HCT116 (cell line): Measurements from ENCODE around the gene WDR89.

Source experiments
- CTCF ChIP-seq, 3 experiments: fragments of 200-600 bp in 1 of 3; sonication (generic) in 1 of 3; IDR thresholded peaks in 2 of 3; conservative IDR thresholded peaks in 1 of 3; 2 replicates each; pipeline ENCODE4 v1.5.1; 2012 to 2017; ENCODE audit warnings: low read depth in 2 of 3, low read length in 2 of 3, antibody characterized with exemption in 1 of 3, borderline replicate concordance in 1 of 3, control low read depth in 1 of 3, mild to moderate bottlenecking in 1 of 3, mixed read lengths in 1 of 3, mixed run types in 1 of 3, moderate library complexity in 1 of 3; ENCODE audit not compliant: insufficient read depth in 1 of 3
- EZH2 ChIP-seq: fragments of 200-600 bp; sonication (generic); IDR thresholded peaks from 2 replicates; pipeline ENCODE4 v1.6.1; 2017; ENCODE audit warnings: antibody characterized with exemption, mixed run types
- POLR2A ChIP-seq: IDR thresholded peaks from 2 replicates; pipeline ENCODE4 v1.7.0; 2011; ENCODE audit warnings: borderline replicate concordance; ENCODE audit not compliant: insufficient read depth, insufficient read length; ENCODE audit errors: extremely low read depth
- YY1 ChIP-seq: IDR thresholded peaks from 2 replicates; pipeline ENCODE4 v1.6.1; 2011; ENCODE audit warnings: low read length, low read depth, moderate library complexity, mild to moderate bottlenecking; ENCODE audit not compliant: insufficient replicate concordance; ENCODE audit errors: extremely low read depth
- ZFX ChIP-seq: fragments of 450-650 bp; IDR thresholded peaks from 2 replicates; pipeline ENCODE4 v1.6.1; 2017
- TF ChIP-seq, protein P1 (sequence below): IDR thresholded peaks from 2 replicates; pipeline ENCODE4 v1.6.1; 2012

DNA sequence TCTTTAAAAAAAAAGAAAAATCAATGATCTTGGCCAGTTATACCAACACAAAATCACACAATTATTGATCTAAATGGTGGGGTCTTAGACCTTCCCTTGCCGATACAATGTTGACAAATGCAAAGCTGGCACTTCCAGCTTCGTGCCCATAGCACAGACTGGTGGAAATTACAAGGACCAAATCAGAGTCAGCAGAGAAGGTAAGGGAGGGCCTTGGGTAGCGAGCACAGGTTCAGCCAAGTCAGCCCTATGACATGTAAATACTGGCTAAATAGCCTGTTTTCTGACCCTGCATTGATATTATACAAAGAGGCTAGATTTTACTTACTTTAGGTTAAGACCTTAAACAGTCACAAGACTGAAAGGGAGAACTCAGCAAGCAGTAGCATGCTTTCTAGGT lies 30.3 kb upstream of the WDR89 start:
- TF ChIP-seq YY1 (no peak), EZH2 (no peak), CTCF (IDR thresholded peaks at IDR 0.05 in 2 of 3, conservative IDR thresholded peaks at IDR 0.05 in 1 of 3; ENCODE audit: borderline replicate concordance in 1 of 3, insufficient read depth in 1 of 3, low read depth in 2 of 3, low read length in 2 of 3) (no peak), POLR2A (no peak), ZFX (no peak)
- TF ChIP-seq, protein P1, sequence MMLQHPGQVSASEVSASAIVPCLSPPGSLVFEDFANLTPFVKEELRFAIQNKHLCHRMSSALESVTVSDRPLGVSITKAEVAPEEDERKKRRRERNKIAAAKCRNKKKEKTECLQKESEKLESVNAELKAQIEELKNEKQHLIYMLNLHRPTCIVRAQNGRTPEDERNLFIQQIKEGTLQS, result no peak
